Body of pancreas (tissue), 4 donors: ENCODE measurements around the gene PMIS2.
A peak's percentile ranks its signal among the peaks of the same experiment; 100 is the strongest.

Experiments
- CTCF ChIP-seq, 7 experiments: fragments of 450-650 bp in 4 of 7; fragments of 200-600 bp in 3 of 7; sonication (generic) in 3 of 7; IDR thresholded peaks; one replicate each; pipeline ENCODE4 v1.5.1; 2016 to 2019; ENCODE audit warnings: antibody characterized with exemption in 7 of 7
- POLR2A ChIP-seq, 3 donors: fragments of 450-650 bp; IDR thresholded peaks; one replicate each; pipeline ENCODE4 v1.6.1; 2016; ENCODE audit warnings: antibody characterized with exemption in 3 of 3, mild to moderate bottlenecking in 2 of 3

GRCh38 chr19:35592226-35592625 is 6.3 kb downstream of the PMIS2 start:
- TF ChIP-seq CTCF (IDR thresholded peaks at IDR 0.05) (peak; percentile 53 to 89 (median 81)), POLR2A (IDR thresholded peaks at IDR 0.05) (no peak)
